GM18861 (cell line): ENCODE data around the gene CAMSAP2.
A peak's percentile ranks its signal among the peaks of the same experiment; 100 is the strongest.

ENCODE experiments used
- ATAC-seq: cut with Tn5 transposase; IDR thresholded peaks from one replicate; pipeline ENCODE4 v1.9.1; 2021; ENCODE audit not compliant: unreplicated experiment

The CAMSAP2 gene

DNA sequence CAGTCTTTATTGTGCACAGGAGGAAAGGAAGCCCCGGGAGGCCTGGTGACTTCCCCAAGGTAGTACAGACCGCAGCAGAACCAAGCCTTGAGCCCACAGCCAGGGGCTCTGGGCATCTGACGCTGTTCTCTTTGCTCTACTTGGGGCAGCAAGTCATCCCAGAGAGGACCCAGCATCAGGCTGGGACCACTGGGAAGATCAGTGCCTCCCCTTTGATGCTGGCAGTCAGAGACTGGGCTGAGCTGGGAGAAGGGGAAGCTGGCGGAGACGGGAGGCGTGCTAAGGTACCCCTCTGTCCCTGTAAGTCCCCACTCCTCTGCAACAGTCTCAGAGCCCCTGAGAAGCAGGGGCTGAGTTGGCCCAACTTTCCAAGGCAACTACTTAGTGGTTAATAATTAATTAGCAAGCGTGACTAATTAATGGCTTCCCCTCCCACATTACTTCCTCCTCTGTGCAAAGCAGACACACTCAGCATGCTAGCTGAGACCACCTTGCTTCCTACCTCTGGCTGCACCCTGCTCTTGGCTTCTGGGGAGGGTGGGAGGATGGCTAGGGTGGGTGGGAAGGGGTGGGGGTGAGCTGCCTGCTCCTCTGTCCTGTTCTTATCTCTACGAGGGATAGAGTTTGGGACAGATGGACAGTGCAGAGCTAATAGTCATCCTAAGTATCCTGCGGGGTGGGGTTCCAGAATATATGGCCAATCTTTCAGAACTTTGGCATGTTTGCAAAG, 157.3 kb downstream of the CAMSAP2 start:
- ATAC-seq, result peak; percentile 81

DNA sequence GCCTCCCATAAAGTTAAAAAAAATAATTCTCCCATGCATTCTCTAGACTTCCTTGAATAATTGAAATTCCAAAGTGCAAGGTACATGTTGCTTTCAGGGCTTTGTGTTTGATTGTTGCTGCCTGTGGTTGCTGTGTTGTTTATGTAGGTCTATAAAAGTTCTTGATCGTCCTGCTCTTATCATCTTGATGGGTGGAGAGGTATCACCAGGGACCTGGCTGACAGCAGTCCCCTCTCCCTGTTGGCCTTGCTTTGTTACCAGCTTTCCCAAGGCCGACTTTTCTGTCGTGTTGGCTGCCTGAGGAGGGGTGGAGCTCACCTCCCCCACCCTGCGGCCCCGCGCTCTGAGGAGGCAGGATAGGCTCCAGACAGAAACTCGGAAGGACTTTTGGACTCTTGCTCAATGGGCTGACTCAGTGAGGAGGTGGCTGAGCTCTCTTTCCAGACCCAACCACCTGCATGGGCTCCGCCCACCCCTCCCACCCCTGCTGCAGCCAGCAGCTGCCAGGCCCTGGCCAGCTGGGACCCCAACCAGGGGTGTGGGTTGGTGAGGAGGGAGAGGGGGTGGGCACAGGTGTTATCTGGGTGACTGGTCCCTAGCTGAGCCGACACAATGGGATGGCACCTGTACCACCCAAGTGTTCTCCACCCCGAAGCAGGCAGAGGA, 158.0 kb downstream of the CAMSAP2 start:
- ATAC-seq, result no peak

GRCh38 chr1:200897259-200897658, 158.6 kb downstream of the CAMSAP2 start:
- ATAC-seq, result no peak

DNA sequence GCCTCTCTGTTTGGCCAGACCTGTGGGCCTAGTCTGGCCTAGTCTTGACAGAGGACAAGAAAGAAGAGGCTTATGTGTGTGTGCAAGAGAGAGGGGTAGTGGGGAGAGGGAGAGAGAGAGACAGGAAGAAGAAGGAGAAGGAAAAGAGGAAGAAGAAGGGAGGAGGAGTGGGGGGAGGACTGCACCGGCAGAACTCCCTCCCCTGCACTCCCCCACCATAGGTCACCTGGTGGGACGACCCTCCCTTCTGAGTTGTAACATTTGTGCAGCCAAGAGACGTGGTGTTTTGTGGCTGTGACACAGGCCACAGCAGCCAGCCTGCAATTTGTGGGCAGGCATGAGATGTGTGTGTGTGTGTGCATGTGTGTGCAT, 160.3 kb downstream of the CAMSAP2 start:
- no peak for ATAC-seq

DNA sequence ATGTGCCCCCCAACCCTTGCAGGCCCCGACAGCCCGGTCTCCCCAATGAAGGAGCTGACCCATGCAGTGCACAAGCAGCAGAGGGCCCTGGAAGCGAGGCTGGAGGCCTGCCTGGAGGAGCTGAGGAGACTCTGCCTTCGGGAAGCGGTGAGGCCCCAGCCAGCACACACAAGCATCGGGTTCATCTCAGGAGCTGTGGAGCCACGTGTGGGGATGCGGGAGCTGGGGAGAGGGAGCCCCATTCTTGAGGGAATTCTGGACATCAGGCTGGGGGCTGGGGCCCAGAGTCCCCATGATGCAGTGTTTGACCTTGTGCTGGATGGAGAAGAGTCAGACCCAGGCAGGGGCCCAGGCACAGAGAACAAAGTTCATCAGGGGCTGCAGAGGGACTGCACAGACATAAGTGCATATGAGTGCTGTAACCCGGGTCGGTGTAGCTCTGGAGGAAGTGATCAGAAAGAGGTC, 160.8 kb downstream of the CAMSAP2 start:
- ATAC-seq, result no peak

GRCh38 chr1:200899954-200900867, 161.5 kb downstream of the CAMSAP2 start:
- no peak for ATAC-seq

GRCh38 chr1:200900877-200901276, 162.2 kb downstream of the CAMSAP2 start:
- ATAC-seq, result no peak

- ATAC-seq, result no peak
Observed at GRCh38 chr1:200901350-200901749, 162.7 kb downstream of the CAMSAP2 start.

GRCh38 chr1:200901796-200902444, 163.2 kb downstream of the CAMSAP2 start:
- ATAC-seq, result no peak

DNA sequence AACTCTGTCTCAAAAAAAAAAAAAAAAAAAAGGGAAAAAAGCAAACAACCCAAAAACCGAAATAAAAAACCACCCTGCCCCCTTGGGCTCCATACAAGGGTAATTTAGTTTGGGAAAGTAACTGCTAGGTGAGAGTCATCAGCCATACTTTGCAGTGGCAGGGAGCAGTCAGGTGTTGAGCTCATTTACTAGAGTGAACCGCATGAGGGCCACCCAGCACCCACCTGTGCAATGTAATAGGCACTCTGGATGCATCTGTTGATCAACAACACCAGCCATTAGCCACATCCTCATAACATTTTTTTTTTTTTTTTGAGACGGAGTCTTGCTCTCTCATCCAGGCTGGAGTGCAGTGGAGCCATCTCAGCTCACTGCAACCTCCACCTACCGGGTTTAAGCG, 165.1 kb downstream of the CAMSAP2 start:
- ATAC-seq, result no peak

DNA sequence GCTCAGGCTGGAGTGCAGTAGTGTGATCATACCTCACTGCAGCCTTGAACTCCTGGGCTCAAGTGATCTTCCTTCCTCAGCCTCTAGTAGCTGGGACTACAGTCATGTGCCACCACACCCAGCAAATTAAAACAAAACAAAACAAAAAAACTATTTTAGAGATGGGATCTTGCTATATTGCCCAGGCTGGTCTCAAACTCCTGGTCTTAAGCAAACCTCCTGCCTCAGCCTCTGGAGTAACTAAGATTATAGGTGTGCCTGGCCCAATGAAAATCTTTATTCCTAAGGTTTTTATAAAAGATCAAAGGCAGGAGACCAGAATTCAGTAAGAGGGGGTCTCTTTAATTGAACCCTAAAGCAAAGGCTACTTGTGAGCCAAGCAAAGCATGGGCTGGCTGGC, 166.1 kb downstream of the CAMSAP2 start:
- ATAC-seq, result no peak

GRCh38 chr1:200905411-200906052, 166.8 kb downstream of the CAMSAP2 start:
- ATAC-seq, result peak; percentile 43

DNA sequence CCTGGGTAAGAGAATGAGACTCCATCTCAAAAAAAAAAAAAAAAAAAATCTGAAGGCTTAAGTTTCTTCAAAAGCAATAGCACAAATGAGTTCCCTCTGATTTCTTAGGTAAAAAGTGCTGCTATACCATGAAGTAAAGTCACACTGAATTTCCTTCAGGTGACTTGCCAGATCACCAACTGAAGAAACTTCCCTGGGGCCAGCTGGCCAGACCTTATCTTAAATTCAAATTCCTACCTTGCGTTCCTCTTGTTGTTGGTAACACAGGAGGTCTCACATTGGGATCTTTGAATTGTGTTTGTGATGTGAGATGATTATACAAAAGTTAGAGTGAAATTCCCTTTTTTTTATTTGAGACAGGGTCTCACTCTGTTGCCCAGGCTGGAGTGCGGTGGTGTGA, 167.8 kb downstream of the CAMSAP2 start:
- no peak for ATAC-seq

- ATAC-seq, result peak; percentile 54
Observed at GRCh38 chr1:200907611-200908097, 169.0 kb downstream of the CAMSAP2 start.

DNA sequence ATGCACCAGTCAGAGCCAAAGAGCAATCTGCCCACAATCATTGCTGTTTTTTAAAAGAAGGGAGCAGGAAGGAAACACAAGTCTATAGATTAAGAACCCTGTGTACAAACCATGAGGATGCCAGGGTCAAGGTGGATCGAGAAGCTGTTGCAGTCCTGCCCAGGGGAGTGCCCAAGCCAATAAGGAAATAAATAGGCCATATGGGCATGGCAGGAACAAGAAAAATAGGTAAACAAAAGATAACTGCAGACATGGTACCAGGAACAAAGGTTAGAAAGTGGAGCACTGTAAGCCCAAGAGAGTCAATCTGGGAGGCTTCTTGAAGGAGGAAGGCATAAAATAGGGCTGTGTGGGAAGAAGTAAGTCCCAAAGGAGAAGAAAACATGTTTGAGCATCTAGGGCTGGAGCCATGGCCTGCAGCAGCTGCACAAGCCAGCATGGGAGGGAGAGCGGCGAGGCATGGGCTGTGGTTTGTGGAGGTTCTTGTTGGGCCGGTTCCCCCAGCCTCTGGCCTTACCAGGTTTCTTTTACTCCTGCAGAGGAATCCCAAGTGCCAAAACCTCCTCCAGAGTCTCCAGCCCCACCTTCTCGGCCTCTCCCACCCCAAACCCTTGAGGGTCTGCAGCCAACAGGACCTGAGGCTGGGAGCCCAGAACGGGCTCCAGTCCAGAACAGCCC, 169.6 kb downstream of the CAMSAP2 start:
- no peak for ATAC-seq

DNA sequence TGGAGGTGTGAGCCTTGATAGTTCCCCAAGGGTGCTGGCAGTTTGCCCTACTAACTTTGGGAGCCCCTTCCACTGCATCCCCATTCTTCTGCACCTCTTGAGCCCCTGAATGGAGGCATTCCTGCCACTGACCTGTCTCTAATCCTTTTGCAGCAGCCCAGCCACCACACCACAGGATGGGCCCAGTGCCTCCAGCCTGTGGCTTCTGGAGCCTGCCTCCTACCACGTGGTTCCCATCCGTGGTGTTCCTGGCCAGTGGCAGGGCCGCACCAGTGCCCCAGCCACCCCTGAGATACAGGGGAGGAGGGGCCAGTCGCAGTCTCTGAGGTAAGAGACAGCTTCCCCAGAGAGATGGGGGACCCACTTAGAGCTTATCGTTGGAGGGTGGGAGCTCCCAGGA, 170.4 kb downstream of the CAMSAP2 start:
- ATAC-seq, result peak; percentile 9

GRCh38 chr1:200909757-200910239, 171.1 kb downstream of the CAMSAP2 start:
- ATAC-seq, result peak; percentile 45
